Activated naive CD4-positive, alpha-beta T cell treated with anti-CD3 and anti-CD28 coated beads, Interleukin-2, amount 50 U/mL, for 16 hours (primary cell): ENCODE results near the gene DNAH9.

ENCODE experiments used
- DNase-seq: peaks from one replicate; pipeline ENCODE4 v3.0.0-alpha.2; 2020

The DNAH9 gene

GRCh38 chr17:11780621-11781020 lies 182.4 kb downstream of the DNAH9 start:
- DNase-seq: no peak

GRCh38 chr17:11786711-11787438 lies 188.6 kb downstream of the DNAH9 start:
- no peak for DNase-seq

- DNase-seq: no peak
Observed at GRCh38 chr17:11795906-11796305, 197.6 kb downstream of the DNAH9 start.

GRCh38 chr17:11797803-11798202 lies 199.5 kb downstream of the DNAH9 start:
- no peak for DNase-seq

- no peak for DNase-seq
Observed at GRCh38 chr17:11803231-11803969, 205.1 kb downstream of the DNAH9 start.

- DNase-seq: no peak
Observed at GRCh38 chr17:11805138-11805537, 206.9 kb downstream of the DNAH9 start.

GRCh38 chr17:11805952-11806351 lies 207.7 kb downstream of the DNAH9 start:
- no peak for DNase-seq

- no peak for DNase-seq
Observed at GRCh38 chr17:11807606-11808005, 209.3 kb downstream of the DNAH9 start.

GRCh38 chr17:11813278-11813677 lies 215.0 kb downstream of the DNAH9 start:
- DNase-seq: no peak

- DNase-seq: no peak
Observed at GRCh38 chr17:11813871-11814270, 215.6 kb downstream of the DNAH9 start.

- DNase-seq: no peak
Observed at GRCh38 chr17:11814655-11815262, 216.5 kb downstream of the DNAH9 start.

GRCh38 chr17:11816409-11816808 lies 218.1 kb downstream of the DNAH9 start:
- no peak for DNase-seq

- no peak for DNase-seq
Observed at GRCh38 chr17:11823862-11824261, 225.6 kb downstream of the DNAH9 start.

GRCh38 chr17:11825572-11826209 lies 227.4 kb downstream of the DNAH9 start:
- no peak for DNase-seq

GRCh38 chr17:11832401-11833137 lies 234.3 kb downstream of the DNAH9 start:
- DNase-seq: no peak

GRCh38 chr17:11836508-11836907 lies 238.2 kb downstream of the DNAH9 start:
- DNase-seq: no peak

- no peak for DNase-seq
Observed at GRCh38 chr17:11840052-11840451, 241.8 kb downstream of the DNAH9 start.

GRCh38 chr17:11840831-11841230 lies 242.6 kb downstream of the DNAH9 start:
- DNase-seq: no peak

- no peak for DNase-seq
Observed at GRCh38 chr17:11848330-11848729, 250.1 kb downstream of the DNAH9 start.

GRCh38 chr17:11852231-11852630 lies 254.0 kb downstream of the DNAH9 start:
- DNase-seq: no peak

- no peak for DNase-seq
Observed at GRCh38 chr17:11852912-11853311, 254.6 kb downstream of the DNAH9 start.

- DNase-seq: no peak
Observed at GRCh38 chr17:11853321-11854151, 255.3 kb downstream of the DNAH9 start.
